Activated naive CD8-positive, alpha-beta T cell (primary cell): Measurements from ENCODE around the gene C7orf33.
"Not testable (repeated sequence)": the region's sequence is repeated elsewhere in the genome, so short reads cannot be mapped to it uniquely, and the experiment has no call there.

Source experiments
- H3K27ac Mint-ChIP-seq: one replicate; pipeline ENCODE4 v1.8.0; 2021; ENCODE audit warnings: mixed read lengths
- H3K27me3 Mint-ChIP-seq: one replicate; pipeline ENCODE4 v1.8.0; 2021; ENCODE audit warnings: mixed read lengths
- H3K36me3 Mint-ChIP-seq: one replicate; pipeline ENCODE4 v1.8.0; 2021; ENCODE audit warnings: mixed read lengths
- H3K4me1 Mint-ChIP-seq: one replicate; pipeline ENCODE4 v1.8.0; 2021; ENCODE audit warnings: low read depth, mixed read lengths
- H3K4me3 Mint-ChIP-seq: one replicate; pipeline ENCODE4 v1.8.0; 2021; ENCODE audit warnings: mild to moderate bottlenecking, mixed read lengths
- H3K9me3 Mint-ChIP-seq: one replicate; pipeline ENCODE4 v1.8.0; 2021; ENCODE audit warnings: low read depth, mixed read lengths

Gene C7orf33

DNA sequence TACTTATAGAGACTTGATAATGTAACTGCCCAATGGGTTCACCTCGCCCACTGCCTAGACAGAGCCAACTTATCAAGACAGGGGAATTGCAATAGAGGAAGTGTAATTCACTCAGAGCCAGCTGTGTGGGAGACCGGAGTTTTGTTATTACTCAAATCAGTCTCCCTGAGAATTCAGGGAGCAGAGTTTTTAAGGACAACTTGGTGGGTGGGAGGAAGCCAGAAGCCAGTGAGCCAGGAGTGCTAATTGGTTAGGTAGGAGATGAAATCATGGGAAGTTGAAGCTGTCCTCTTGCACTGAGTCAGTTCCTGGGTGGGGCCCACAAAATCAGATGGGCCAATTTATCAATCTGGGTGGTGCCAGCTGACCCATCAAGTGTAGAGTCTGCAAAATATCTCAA, 20.1 kb upstream of the C7orf33 start:
- Mint-ChIP-seq H3K27me3 (peaks cover 2% of the 10 kb centered on the region), H3K4me3 (no peak overlapping the region), H3K4me1 (no peaks in the 10 kb centered on the region), H3K9me3 (no peaks in the 10 kb centered on the region), H3K36me3 (no peaks in the 10 kb centered on the region), H3K27ac (no peak overlapping the region)

- not testable (repeated sequence) for H3K4me3 Mint-ChIP-seq, H3K4me1 Mint-ChIP-seq, H3K27me3 Mint-ChIP-seq, H3K27ac Mint-ChIP-seq, H3K36me3 Mint-ChIP-seq, H3K9me3 Mint-ChIP-seq
Measured at GRCh38 chr7:148570973-148571372, 19.6 kb upstream of the C7orf33 start.

- no peaks in the 10 kb centered on the region for H3K4me1 Mint-ChIP-seq
- peaks cover 2% of the 10 kb centered on the region for H3K27me3 Mint-ChIP-seq
- no peak overlapping the region for H3K27ac Mint-ChIP-seq
- no peaks in the 10 kb centered on the region for H3K9me3 Mint-ChIP-seq
- H3K4me3 Mint-ChIP-seq, result no peak overlapping the region
- H3K36me3 Mint-ChIP-seq, result no peaks in the 10 kb centered on the region
Measured at GRCh38 chr7:148571381-148571780, 19.2 kb upstream of the C7orf33 start.

GRCh38 chr7:148572067-148572522, 18.5 kb upstream of the C7orf33 start:
- Mint-ChIP-seq H3K9me3 (no peaks in the 10 kb centered on the region), H3K4me3 (no peak overlapping the region), H3K27ac (no peak overlapping the region), H3K36me3 (no peaks in the 10 kb centered on the region), H3K27me3 (peaks cover 2% of the 10 kb centered on the region), H3K4me1 (no peaks in the 10 kb centered on the region)

DNA sequence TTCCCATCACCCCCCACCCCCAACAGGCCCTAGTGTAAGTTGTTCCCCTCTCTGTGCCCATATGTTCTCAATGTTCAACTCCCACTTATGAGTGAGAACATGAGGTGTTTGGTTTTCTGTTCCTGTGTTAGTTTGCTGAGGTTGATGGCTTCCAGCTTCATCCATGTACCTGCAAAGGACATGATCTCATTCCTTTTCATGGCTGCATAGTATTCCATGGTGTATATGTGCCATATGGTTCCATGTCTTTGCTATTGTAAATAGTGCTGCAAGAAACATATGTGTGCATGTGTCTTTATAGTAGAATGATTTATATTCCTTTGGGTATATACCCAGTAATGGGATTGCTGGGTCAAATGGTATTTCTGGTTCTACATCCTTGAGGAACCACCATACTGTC, 17.0 kb upstream of the C7orf33 start:
- H3K4me1 Mint-ChIP-seq, H3K27ac Mint-ChIP-seq, H3K4me3 Mint-ChIP-seq, H3K9me3 Mint-ChIP-seq, H3K27me3 Mint-ChIP-seq, H3K36me3 Mint-ChIP-seq: not testable (repeated sequence)

- Mint-ChIP-seq H3K27me3 (peaks cover 2% of the 10 kb centered on the region), H3K27ac (no peak overlapping the region), H3K4me1 (peaks cover 2% of the 10 kb centered on the region), H3K9me3 (no peaks in the 10 kb centered on the region), H3K36me3 (no peaks in the 10 kb centered on the region), H3K4me3 (no peak overlapping the region)
Measured at GRCh38 chr7:148575640-148576411, 14.7 kb upstream of the C7orf33 start.

- Mint-ChIP-seq H3K4me3 (no peak overlapping the region), H3K27me3 (no peaks in the 10 kb centered on the region), H3K9me3 (no peaks in the 10 kb centered on the region), H3K4me1 (peaks cover 4% of the 10 kb centered on the region), H3K36me3 (no peaks in the 10 kb centered on the region), H3K27ac (no peak overlapping the region)
Measured at GRCh38 chr7:148579366-148579765, 11.2 kb upstream of the C7orf33 start.

GRCh38 chr7:148580446-148580845, 10.1 kb upstream of the C7orf33 start:
- H3K9me3 Mint-ChIP-seq, result no peaks in the 10 kb centered on the region
- no peak overlapping the region for H3K27ac Mint-ChIP-seq

DNA sequence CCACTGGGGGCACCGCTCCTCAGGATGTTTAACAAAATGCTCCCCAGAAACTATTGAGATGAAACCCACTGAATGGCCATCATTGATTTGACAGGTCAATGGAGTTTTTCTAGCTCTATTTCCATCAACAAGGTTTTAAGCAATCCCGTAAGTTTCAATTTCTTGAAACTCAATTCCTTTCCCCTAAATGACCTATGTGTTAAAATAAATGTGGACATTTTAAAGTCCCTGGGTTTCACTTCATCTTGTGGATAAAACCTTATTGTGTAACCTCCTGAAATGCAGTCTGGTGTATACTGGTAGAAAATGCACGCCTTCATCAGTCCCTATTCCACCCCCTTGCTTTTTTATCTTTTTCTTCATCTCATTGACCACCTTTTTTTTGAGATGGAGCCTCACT, 8.9 kb upstream of the C7orf33 start:
- Mint-ChIP-seq H3K27me3 (no peaks in the 10 kb centered on the region), H3K36me3 (no peaks in the 10 kb centered on the region), H3K4me3 (no peak overlapping the region), H3K27ac (no peak overlapping the region), H3K9me3 (no peaks in the 10 kb centered on the region), H3K4me1 (peaks cover 4% of the 10 kb centered on the region)

More at GRCh38 chr7:148580446-148580845, 10.1 kb upstream of the C7orf33 start:
- Mint-ChIP-seq H3K36me3 (no peaks in the 10 kb centered on the region), H3K4me1 (peaks cover 4% of the 10 kb centered on the region), H3K4me3 (no peak overlapping the region), H3K27me3 (no peaks in the 10 kb centered on the region)

DNA sequence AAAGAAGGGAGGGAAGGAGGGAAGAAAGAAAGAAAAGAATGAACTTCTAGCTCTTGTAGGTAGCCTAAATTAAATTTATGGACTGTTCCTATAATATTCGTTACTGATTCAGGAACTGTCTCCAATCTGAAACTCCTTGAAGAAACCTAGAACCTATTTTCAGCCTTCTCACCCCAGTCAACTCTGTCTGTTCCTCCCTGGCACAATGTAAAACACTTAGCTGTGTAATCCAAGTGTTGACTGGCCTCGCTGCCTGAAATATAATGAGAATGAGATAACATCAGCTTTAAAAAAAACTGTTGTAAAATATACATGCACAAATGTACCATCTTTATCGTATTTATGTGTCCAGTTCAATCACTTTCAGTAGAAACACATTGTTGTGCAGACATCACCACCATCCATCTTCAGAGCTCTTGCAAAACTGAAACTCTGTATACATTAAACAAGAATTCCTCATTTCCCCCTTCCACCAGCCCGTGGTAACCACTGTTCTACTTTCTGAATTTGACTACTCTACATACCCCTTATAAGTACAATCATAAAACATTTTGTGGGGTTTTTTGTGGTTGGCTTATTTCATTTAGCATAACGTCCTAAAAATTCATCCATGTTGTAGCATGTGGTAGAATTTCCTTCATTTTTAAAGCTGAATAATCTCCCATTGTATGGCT, 6.3 kb upstream of the C7orf33 start:
- Mint-ChIP-seq H3K9me3 (no peaks in the 10 kb centered on the region), H3K27me3 (no peaks in the 10 kb centered on the region), H3K36me3 (no peaks in the 10 kb centered on the region), H3K27ac (no peak overlapping the region), H3K4me3 (no peak overlapping the region), H3K4me1 (peaks cover 2% of the 10 kb centered on the region)

DNA sequence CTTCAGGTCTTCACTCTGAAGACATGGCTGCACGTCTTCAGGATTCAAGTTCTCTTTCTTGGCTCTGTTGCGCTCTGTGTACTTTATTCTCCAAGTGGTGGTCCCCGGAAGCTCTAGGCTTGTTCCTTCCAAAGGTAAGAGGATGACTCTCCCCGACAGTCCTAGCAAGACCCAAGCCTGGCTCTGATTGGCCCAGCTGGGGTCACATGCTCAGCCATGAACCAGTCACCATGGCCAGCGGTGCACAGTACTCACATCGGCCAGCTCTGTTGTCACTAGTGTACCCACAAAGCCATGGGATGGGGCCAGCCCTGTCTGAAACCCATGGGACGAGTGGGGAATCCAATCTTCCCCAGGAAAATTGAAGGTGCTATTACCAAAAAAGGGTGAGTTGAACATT, 5.2 kb upstream of the C7orf33 start:
- no peak overlapping the region for H3K4me3 Mint-ChIP-seq
- H3K9me3 Mint-ChIP-seq, result no peaks in the 10 kb centered on the region
- H3K4me1 Mint-ChIP-seq, result peaks cover 2% of the 10 kb centered on the region
- H3K27ac Mint-ChIP-seq, result no peak overlapping the region
- H3K27me3 Mint-ChIP-seq, result no peaks in the 10 kb centered on the region
- H3K36me3 Mint-ChIP-seq, result no peaks in the 10 kb centered on the region

GRCh38 chr7:148587076-148587475, 3.5 kb upstream of the C7orf33 start:
- Mint-ChIP-seq H3K4me1 (peaks cover 2% of the 10 kb centered on the region), H3K36me3 (no peaks in the 10 kb centered on the region), H3K9me3 (no peaks in the 10 kb centered on the region), H3K4me3 (no peak overlapping the region), H3K27me3 (no peaks in the 10 kb centered on the region), H3K27ac (no peak overlapping the region)

DNA sequence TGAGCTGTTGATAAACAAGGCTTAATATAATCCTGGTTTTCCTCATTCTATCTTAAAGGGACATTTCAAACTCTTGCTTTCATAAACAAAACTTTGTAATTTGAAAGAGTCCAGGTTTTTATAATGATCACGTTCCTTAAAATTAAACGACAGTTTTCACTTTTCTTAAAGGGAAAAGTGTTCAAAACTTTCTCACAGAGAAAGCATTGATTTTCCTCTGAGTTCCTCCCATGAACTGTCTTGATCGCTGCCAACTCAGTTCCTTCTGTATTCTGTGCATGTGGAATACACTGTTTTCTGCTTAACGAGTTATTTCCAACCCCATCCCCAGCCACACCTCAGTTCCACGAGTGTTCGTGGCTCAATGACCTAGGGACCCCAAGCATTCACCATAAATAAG, 2.4 kb upstream of the C7orf33 start:
- H3K27ac Mint-ChIP-seq, result no peak overlapping the region
- H3K36me3 Mint-ChIP-seq, result no peaks in the 10 kb centered on the region
- H3K4me1 Mint-ChIP-seq, result peaks cover 2% of the 10 kb centered on the region
- no peaks in the 10 kb centered on the region for H3K9me3 Mint-ChIP-seq
- no peak overlapping the region for H3K4me3 Mint-ChIP-seq
- no peaks in the 10 kb centered on the region for H3K27me3 Mint-ChIP-seq

- Mint-ChIP-seq H3K4me1 (peaks cover 2% of the 10 kb centered on the region), H3K36me3 (no peaks in the 10 kb centered on the region), H3K9me3 (no peaks in the 10 kb centered on the region), H3K4me3 (no peak overlapping the region), H3K27ac (no peak overlapping the region), H3K27me3 (no peaks in the 10 kb centered on the region)
Measured at GRCh38 chr7:148588670-148589131, 1.9 kb upstream of the C7orf33 start.

GRCh38 chr7:148589640-148590039, 926 bp upstream of the C7orf33 start:
- Mint-ChIP-seq H3K9me3 (no peaks in the 10 kb centered on the region), H3K4me3 (no peak overlapping the region), H3K36me3 (no peaks in the 10 kb centered on the region), H3K27ac (no peak overlapping the region), H3K27me3 (no peaks in the 10 kb centered on the region), H3K4me1 (no peaks in the 10 kb centered on the region)

DNA sequence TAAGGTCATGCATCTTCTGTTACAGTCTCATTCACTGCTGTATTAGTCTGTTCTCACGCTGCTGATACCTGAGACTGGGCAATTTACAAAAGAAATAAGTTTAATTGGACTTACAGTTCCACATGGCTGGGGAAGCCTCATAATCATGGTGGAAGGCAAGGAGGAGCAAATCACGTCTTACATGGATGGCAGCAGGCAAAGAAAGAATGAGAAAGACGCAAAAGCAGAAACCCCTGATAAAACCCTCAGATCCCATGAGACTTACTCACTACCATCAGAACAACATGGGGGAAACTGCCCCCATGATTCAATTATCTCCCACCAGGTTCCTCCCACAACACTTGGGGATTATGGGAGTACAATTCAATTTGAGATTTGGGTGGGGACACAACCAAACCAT, 5.8 kb downstream of the C7orf33 start:
- not testable (repeated sequence) for H3K27ac Mint-ChIP-seq, H3K9me3 Mint-ChIP-seq, H3K4me1 Mint-ChIP-seq, H3K36me3 Mint-ChIP-seq, H3K4me3 Mint-ChIP-seq, H3K27me3 Mint-ChIP-seq
